Hepatocyte (in vitro differentiated cells): Measurements from ENCODE around the gene SYNE2.

Experiments used
- CTCF ChIP-seq: fragments of 200-600 bp; sonication (generic); IDR thresholded peaks from 2 replicates; pipeline ENCODE4 v1.5.1; 2016; ENCODE audit warnings: antibody characterized with exemption, mild to moderate bottlenecking; ENCODE audit not compliant: poor library complexity
- EZH2phosphoT487 ChIP-seq: fragments of 200-600 bp; sonication (generic); IDR thresholded peaks from one replicate; pipeline ENCODE4 v1.6.1; 2018; ENCODE audit warnings: antibody characterized with exemption, mild to moderate bottlenecking, low read depth, moderate library complexity; ENCODE audit not compliant: unreplicated experiment, severe bottlenecking

GRCh38 chr14:64260418-64260817 is 407.6 kb downstream of the SYNE2 start:
- TF ChIP-seq CTCF (no peak), EZH2phosphoT487 (no peak)
